Right cardiac atrium (tissue), 5 donors: ENCODE measurements around the gene DSP. TPM values are rescaled to one million over a fixed set of nuclear protein-coding genes. Genes with fewer than 3 reads are reported as not detected.

ENCODE experiments used
- ATAC-seq, 2 donors: fragments of 200-7000 bp; cut with Tn5 transposase; one replicate each; pipeline versions ENCODE4 v1.8.0 to v1.9.1; 2020; ENCODE audit warnings: moderate library complexity in 2 of 2, mild to moderate bottlenecking in 1 of 2
- DNase-seq, 3 donors: peaks; one replicate each; pipeline ENCODE4 v3.0.0-alpha.2; 2020
- H3K27ac ChIP-seq: one replicate; pipeline ENCODE4 v1.5.1; 2013; ENCODE audit warnings: mild to moderate bottlenecking, low read length, control low read depth, moderate library complexity
- H3K27me3 ChIP-seq: one replicate; pipeline ENCODE4 v1.6.1; 2013; ENCODE audit not compliant: control insufficient read depth, insufficient read depth
- H3K4me1 ChIP-seq: one replicate; pipeline ENCODE4 v1.6.1; 2013; ENCODE audit warnings: low read length; ENCODE audit not compliant: control insufficient read depth, insufficient read depth
- H3K4me3 ChIP-seq: one replicate; pipeline ENCODE4 v1.5.1; 2013; ENCODE audit warnings: low read length, control low read depth
- H3K9me3 ChIP-seq: one replicate; pipeline ENCODE4 v1.6.1; 2013; ENCODE audit warnings: low read length; ENCODE audit not compliant: control insufficient read depth
- WGBS: extraction: QIAGEN DNeasy Blood & Tissue Kit; methylation state at CpG from one replicate; pipeline ENCODE4 v1.1.7; 2013; 5-methylcytosine and 5-hydroxymethylcytosine counted together
- intact Hi-C, 4 donors: fragments of 100-400 bp; cut with DNase I; formaldehyde crosslinking; loops; one replicate each; pipeline versions ENCODE4 v1.11.0 to v1.14.0; 2022 to 2023
- long read RNA-seq, 4 donors: library from polyadenylated mRNA; unstranded; transcript quantifications; one replicate each; pipeline ENCODE4 v2.0.0, GENCODE V29; 2020 to 2021
- polyA plus RNA-seq: library from polyadenylated mRNA; stranded (reverse); fragments of 200-250 nt; gene quantifications from one replicate; pipeline ENCODE4 v1.2.3, GENCODE V29; 2013
- total RNA-seq, 4 donors: library from RNA; stranded (reverse); fragmentation: NEBNext Ultra II Directional; extraction: Animal tissue kit (Norgen Biotek cat#: 25700); gene quantifications; one replicate each; pipeline ENCODE4 v1.2.1, GENCODE V29; 2021
- donor health status: healthy with polysubstance abuse.
- donor health status: DM: no; HTN: yes; CAD: no.
- donor health status: DM: no; HTN: no; CAD: no.
- donor health status: DM: no; HTN: yes; CAD: no; lungs with severe emphysema.
- donor health status: DM: yes; HTN: yes; CAD: no.

The DSP gene, protein sequence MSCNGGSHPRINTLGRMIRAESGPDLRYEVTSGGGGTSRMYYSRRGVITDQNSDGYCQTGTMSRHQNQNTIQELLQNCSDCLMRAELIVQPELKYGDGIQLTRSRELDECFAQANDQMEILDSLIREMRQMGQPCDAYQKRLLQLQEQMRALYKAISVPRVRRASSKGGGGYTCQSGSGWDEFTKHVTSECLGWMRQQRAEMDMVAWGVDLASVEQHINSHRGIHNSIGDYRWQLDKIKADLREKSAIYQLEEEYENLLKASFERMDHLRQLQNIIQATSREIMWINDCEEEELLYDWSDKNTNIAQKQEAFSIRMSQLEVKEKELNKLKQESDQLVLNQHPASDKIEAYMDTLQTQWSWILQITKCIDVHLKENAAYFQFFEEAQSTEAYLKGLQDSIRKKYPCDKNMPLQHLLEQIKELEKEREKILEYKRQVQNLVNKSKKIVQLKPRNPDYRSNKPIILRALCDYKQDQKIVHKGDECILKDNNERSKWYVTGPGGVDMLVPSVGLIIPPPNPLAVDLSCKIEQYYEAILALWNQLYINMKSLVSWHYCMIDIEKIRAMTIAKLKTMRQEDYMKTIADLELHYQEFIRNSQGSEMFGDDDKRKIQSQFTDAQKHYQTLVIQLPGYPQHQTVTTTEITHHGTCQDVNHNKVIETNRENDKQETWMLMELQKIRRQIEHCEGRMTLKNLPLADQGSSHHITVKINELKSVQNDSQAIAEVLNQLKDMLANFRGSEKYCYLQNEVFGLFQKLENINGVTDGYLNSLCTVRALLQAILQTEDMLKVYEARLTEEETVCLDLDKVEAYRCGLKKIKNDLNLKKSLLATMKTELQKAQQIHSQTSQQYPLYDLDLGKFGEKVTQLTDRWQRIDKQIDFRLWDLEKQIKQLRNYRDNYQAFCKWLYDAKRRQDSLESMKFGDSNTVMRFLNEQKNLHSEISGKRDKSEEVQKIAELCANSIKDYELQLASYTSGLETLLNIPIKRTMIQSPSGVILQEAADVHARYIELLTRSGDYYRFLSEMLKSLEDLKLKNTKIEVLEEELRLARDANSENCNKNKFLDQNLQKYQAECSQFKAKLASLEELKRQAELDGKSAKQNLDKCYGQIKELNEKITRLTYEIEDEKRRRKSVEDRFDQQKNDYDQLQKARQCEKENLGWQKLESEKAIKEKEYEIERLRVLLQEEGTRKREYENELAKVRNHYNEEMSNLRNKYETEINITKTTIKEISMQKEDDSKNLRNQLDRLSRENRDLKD (N-terminal part only)
- total RNA-seq, result 100 to 1,000 TPM; 239 to 311 (median 248) TPM
- 94.7 TPM for polyA plus RNA-seq
- long read RNA-seq, donor 1, full-length matches to known transcripts, result 52 of 383 reads
- long read RNA-seq, donor 1, partial matches to known transcripts, result 329 of 383 reads
- long read RNA-seq, donor 1, other reads (novel, unspliced or antisense), result 2 of 383 reads
- long read RNA-seq, donor 2, full-length matches to known transcripts, result 7 of 52 reads
- long read RNA-seq, donor 2, partial matches to known transcripts, result 22 of 52 reads
- long read RNA-seq, donor 2, other reads (novel, unspliced or antisense), result 23 of 52 reads
- long read RNA-seq, donor 3, full-length matches to known transcripts, result 51 of 1,397 reads
- long read RNA-seq, donor 3, partial matches to known transcripts, result 1,330 of 1,397 reads
- long read RNA-seq, donor 3, other reads (novel, unspliced or antisense), result 16 of 1,397 reads
- long read RNA-seq, donor 4, full-length matches to known transcripts, result 25 of 81 reads
- long read RNA-seq, donor 4, partial matches to known transcripts, result 54 of 81 reads
- long read RNA-seq, donor 4, other reads (novel, unspliced or antisense), result 2 of 81 reads

DNA sequence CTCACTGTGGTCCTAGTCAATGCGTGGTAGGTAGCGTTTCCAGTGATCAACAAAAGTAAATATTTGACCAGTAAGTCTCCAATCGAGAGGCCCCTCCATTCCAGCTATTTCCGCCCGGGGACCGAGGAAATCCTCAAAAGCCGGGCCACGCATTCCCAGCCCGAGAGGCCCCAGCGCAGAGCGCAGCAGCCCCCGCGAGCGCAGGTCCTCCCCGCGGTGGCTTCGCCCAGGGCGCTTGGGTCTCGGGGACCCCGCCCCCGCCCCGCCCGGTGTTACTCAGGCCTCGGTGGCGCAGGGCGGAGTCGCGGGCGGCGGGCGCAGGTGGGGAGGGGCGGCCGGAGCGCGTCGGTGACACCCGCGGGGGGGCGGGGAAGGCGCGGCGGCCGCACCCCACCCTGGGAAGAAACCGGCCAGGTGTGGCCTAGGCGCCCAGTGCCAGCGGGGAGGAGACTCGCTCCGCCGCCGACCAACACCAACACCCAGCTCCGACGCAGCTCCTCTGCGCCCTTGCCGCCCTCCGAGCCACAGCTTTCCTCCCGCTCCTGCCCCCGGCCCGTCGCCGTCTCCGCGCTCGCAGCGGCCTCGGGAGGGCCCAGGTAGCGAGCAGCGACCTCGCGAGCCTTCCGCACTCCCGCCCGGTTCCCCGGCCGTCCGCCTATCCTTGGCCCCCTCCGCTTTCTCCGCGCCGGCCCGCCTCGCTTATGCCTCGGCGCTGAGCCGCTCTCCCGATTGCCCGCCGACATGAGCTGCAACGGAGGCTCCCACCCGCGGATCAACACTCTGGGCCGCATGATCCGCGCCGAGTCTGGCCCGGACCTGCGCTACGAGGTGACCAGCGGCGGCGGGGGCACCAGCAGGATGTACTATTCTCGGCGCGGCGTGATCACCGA lies at the start of gene DSP:
Gene DSP, plus strand, starts transcription at position 497 of the 890 bp plus-strand sequence. Its CDS starts 245 bp downstream, at position 742.
- Histone ChIP-seq H3K9me3 (no peaks in the 10 kb centered on the region), H3K27ac (peak within 1 kb of the TSS; percentile 78), H3K4me3 (peak within 1 kb of the TSS; percentile 70), H3K27me3 (no peaks in the 10 kb centered on the region), H3K4me1 (no peaks in the 10 kb centered on the region)
- intact Hi-C loops, result loop anchor here in 2 of 4 donors (5.0 to 10.0 kb wide), 2 partner anchors 114 to 117 kb away; no protein-coding TSS in a partner anchor
- DNase-seq (peak; percentile 53 to 85 (median 82)), ATAC-seq (peak; percentile 76 to 84)
- under 1% methylated on average over 105 of the region's 105 CpGs for WGBS

DNA sequence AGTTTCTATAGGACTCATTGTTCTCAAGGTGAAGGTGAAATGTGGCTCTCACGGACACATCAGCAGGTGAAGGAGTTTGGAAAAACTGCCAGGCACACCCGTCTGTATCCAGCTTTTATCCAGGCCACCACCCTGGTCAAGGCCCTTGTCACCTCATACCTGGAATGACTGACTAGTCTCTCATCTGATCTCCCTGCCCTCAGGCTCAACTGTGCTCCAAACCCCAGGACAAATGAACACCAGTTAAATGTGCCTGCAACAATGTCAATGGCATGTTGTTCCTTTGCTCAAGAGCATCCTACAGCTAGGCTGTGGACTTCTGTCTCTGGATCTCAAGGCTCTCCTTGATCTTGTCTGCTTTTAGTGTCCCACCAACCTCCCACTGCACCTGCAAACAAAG lies 47.6 kb upstream of the DSP start:
- no peak overlapping the region for H3K4me3 ChIP-seq
- no peak overlapping the region for H3K27ac ChIP-seq
- ATAC-seq (no peak), DNase-seq (no peak)
- intact Hi-C loops, result no loop called here
- H3K4me1 ChIP-seq, result no peaks in the 10 kb centered on the region
- 80% methylated on average over 2 of the region's 2 CpGs for whole genome bisulfite sequencing
- H3K27me3 ChIP-seq, result no peaks in the 10 kb centered on the region
- no peaks in the 10 kb centered on the region for H3K9me3 ChIP-seq

DNA sequence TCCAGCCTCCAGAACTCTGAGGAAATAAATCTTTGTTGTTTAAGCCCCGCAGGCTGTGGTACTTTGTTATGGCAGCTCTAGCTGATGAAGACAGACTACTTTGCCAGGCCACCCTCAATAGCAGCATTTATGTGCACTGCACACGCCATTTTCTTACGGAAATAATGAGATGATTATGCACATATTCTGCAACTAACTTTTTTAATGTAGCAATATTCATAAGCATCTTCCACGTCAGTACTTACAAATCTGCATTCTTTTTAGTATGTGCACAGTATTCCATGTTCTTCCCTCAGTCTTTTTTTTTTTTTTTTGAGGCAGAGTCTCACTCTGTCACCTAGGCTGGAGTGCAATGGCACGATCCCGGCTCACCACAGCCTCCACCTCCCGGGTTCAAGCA lies 46.8 kb upstream of the DSP start:
- H3K27me3 ChIP-seq, result no peaks in the 10 kb centered on the region
- no peak overlapping the region for H3K4me3 ChIP-seq
- intact Hi-C loops, result no loop called here
- no peak for ATAC-seq
- H3K9me3 ChIP-seq, result no peaks in the 10 kb centered on the region
- 84% methylated on average over 7 of the region's 7 CpGs for WGBS
- H3K27ac ChIP-seq, result no peak overlapping the region
- no peak for DNase-seq
- H3K4me1 ChIP-seq, result no peaks in the 10 kb centered on the region

DNA sequence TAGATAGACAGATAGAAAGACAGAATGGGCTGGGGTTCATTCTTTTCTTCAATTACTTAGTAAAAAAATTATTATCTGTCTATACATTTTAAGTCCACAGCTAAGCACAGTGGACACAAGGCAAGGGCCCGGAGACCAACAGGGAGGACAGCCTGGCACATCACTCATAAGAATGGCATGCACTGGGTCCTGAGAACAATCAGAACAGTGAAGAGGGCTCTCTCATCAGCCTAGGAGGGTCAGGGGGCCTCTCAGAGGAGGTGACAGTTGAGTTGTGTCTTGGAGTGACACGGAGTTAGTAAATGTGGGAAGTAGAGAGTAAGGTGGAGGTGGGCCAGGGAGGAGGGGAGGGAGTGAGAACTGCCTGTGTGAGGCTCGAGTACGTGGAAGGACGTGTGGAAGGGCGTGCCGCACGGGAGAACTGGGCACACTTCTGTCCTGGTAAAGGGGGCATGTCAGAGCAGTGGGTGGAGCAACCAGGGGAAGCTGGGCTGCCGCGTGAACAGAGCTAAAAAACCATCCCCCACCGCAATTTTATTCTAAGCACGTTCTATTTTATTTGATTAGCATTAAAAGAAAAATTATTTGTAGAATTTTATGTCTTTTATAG lies 45.1 kb upstream of the DSP start:
- WGBS, result 44% methylated on average over 12 of the region's 12 CpGs

DNA sequence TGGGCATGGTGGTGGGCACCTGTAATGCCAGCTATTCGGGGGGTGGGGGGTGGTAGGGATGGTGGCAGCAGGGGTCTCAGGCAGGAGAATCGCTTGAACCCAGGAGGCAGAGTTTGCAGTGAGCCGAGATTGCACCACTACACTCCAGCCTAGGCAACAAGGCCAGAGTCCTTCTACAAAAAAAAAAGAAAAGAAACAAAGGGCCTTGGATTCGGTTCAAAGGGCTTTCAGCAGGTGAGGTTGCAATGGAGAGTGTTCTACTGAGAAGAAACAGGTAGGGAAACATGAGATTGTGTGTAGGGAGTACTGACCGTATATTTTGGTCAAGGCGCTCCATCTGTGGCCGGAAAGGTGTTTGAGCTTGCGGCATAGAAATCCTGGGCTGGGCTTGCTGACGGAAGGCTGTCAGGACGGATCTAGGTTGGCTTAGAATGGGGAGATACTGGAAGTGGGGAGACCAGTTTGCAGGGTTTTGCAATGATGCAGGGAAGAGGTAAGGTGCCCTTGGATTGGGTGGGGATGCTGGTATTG lies 40.7 kb upstream of the DSP start:
- H3K4me1 ChIP-seq, result peaks cover 6% of the 10 kb centered on the region
- WGBS, result 91% methylated on average over 10 of the region's 10 CpGs
- DNase-seq (no peak), ATAC-seq (no peak)
- no peaks in the 10 kb centered on the region for H3K27me3 ChIP-seq
- H3K4me3 ChIP-seq, result no peak overlapping the region
- intact Hi-C loops, result no loop called here
- H3K27ac ChIP-seq, result no peak overlapping the region
- no peaks in the 10 kb centered on the region for H3K9me3 ChIP-seq

More for the DNA sequence above, 45.1 kb upstream of the DSP start:
- H3K9me3 ChIP-seq, result no peaks in the 10 kb centered on the region
- no peaks in the 10 kb centered on the region for H3K4me1 ChIP-seq
- ATAC-seq (peak; percentile 74 to 78), DNase-seq (no peak)
- H3K4me3 ChIP-seq, result no peak overlapping the region
- H3K27me3 ChIP-seq, result no peaks in the 10 kb centered on the region
- intact Hi-C loops, result no loop called here
- H3K27ac ChIP-seq, result no peak overlapping the region

DNA sequence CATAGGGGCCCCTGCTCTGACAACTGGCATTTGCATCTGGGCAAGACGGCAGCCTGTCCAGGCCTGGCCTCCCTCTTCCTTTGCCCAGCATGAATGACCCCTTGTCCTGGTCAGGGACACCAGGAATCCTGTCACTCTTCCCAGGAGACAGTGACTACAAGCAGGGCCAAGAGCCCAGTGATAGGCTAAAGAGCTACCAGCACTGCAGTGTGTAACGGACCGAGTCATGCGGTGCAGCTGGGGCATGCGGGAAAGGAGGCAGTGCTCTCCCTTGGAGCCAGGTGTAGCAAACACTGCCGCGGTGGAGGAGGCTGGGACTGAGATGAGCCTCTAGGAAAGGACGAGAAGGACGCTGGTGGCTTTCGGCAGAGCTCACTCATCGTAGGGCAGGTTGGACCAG lies 38.7 kb upstream of the DSP start:
- Histone ChIP-seq H3K27ac (no peak overlapping the region), H3K9me3 (no peaks in the 10 kb centered on the region), H3K27me3 (no peaks in the 10 kb centered on the region), H3K4me3 (no peak overlapping the region), H3K4me1 (peaks cover 6% of the 10 kb centered on the region)
- WGBS, result 72% methylated on average over 11 of the region's 11 CpGs
- no peak for DNase-seq
- intact Hi-C loops, result no loop called here
- ATAC-seq, result peak; percentile 41 to 58

DNA sequence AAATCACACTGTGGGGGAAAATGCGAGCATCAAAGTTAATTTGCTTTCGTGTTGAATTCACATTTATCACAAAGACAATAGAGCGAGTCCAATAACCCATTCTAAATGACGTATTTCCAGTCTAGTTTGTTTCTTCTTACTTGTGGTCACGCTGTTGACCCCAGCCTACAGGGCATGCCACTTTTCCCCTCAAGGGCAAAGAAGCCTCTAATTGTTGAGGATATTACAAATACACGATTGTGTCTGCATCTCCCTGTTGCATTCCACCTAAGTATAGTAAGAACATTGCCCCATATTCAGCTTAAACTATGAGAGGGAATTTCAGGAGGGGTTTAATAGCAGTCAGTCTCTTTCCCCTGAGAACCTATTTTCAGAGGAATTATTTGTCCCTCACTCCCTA lies 37.4 kb upstream of the DSP start:
- no peak overlapping the region for H3K4me3 ChIP-seq
- intact Hi-C loops, result no loop called here
- WGBS, result 82% methylated on average over 6 of the region's 6 CpGs
- peaks cover 6% of the 10 kb centered on the region for H3K4me1 ChIP-seq
- no peak overlapping the region for H3K27ac ChIP-seq
- DNase-seq, result no peak
- no peaks in the 10 kb centered on the region for H3K27me3 ChIP-seq
- ATAC-seq, result no peak
- no peaks in the 10 kb centered on the region for H3K9me3 ChIP-seq

DNA sequence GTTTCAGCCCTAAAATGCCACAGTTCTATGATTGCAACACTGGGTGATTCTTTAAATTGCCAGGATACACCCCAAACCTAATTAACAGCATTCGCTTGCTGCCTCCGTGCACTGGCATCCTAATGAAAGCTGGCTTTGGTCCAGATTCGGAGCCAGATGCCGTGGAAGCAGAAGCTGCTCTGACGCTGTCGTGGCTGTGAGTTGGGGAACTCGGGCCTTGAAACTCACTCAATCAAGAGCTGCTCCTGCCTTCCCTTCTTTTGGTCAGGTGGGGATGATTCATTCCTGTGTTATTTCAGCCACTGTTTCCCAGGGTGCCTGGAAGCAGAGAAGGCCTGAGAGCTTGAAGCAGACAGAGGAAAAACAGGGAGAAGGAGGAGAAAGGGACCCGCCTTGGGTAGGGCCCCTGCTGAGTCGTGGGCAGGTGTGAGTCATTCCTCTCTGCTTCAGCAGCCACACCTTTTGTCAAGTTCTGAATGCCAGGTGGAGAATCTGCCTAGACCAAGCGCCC lies 36.2 kb upstream of the DSP start:
- WGBS, result 27% methylated on average over 10 of the region's 10 CpGs
- peak in 2 of 3 donors; percentile 23 to 53 for DNase-seq
- Histone ChIP-seq H3K9me3 (no peaks in the 10 kb centered on the region), H3K27ac (no peak overlapping the region), H3K4me3 (no peak overlapping the region), H3K27me3 (no peaks in the 10 kb centered on the region), H3K4me1 (peaks cover 6% of the 10 kb centered on the region)
- ATAC-seq, result peak in 1 of 2 donors; percentile 33
- intact Hi-C loops, result no loop called here

DNA sequence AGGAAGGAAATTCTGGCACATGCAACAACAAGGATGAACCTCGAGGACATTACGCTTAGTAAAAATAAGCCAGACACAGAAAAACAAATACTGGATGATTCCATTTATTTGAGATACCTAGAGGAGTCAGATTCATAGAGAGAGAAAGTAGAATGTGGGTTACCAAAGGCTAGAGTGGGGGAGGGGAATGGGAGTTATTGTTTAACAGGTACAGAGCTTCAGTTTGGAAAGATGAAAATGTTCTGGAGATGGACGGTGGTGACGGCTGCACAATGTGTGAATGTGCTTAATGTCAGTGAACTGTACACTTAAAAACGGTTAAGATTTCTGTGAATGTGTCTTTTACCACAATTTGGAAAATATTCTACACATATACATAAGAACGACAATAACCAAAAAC lies 33.9 kb upstream of the DSP start:
- intact Hi-C loops, result no loop called here
- ATAC-seq, result no peak
- H3K9me3 ChIP-seq, result no peaks in the 10 kb centered on the region
- DNase-seq, result no peak
- no peak overlapping the region for H3K4me3 ChIP-seq
- H3K27ac ChIP-seq, result no peak overlapping the region
- 91% methylated on average over 6 of the region's 6 CpGs for WGBS
- H3K4me1 ChIP-seq, result peaks cover 6% of the 10 kb centered on the region
- H3K27me3 ChIP-seq, result no peaks in the 10 kb centered on the region
